HG03039 (cell line): ENCODE data around the gene SEMA3A.

Experiments
- ATAC-seq: cut with Tn5 transposase; IDR thresholded peaks from one replicate; pipeline ENCODE4 v1.9.1; 2021; ENCODE audit warnings: mild to moderate bottlenecking, moderate library complexity; ENCODE audit not compliant: unreplicated experiment

The SEMA3A gene

DNA sequence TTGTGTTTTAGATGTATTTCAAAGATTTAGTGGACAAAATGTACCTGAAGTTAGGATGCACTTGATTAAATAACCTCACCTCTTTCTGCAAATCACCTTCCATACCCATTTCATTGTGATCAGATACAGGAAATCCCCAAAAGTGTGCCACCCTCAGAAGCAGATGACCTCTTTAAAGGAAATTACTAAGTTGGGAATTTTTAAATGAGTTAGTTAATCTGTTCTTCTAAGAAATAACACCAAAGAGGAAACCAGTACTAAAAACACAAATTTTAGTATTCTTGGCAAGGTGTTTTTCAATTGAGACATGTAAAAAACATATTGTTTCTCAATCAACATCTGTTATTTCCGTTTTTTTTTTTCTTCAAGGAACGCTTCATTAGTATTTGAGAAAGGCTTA lies 4.6 kb upstream of the SEMA3A start:
- ATAC-seq, result no peak

GRCh38 chr7:84196084-84196503 lies 1.5 kb upstream of the SEMA3A start:
- ATAC-seq, result no peak

GRCh38 chr7:84195295-84196060 lies 889 bp upstream of the SEMA3A start:
- ATAC-seq, result no peak

DNA sequence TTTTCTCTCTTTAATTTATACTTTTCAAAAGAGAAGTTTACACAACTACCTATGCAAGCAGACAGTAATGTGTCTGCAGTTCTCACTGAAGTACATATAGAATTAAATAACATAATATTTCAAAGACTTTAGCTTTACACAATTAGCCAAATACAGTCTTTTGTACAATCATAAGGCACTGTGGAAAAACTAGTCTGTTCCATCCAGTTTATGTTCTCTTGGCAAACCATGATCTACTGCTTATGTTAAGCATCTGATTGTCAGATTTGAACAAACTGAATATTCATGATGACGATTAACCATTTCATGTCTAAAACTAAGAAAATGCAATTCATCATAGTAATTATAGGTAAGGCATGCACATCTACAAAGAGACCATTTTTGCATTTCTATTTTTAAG lies 842 bp downstream of the SEMA3A start:
- no peak for ATAC-seq

DNA sequence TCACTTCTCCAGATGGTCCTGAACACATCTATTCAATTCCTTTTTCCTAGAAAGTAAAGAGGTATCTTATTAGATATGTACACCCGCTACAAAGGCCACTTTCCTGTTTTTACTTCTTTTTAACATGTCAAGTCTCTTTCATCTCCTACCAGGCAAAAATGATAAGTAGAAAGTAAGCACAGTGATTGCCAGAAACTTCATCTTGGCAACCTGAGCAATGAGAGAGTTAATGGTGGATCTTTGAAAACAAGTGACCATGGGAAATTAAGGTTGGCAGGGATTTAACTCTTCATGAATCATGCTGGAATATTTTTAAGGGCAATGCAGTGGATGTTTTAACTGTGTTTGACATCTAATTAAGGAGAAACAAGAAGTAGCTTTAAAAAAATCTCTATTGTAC lies 2.7 kb downstream of the SEMA3A start:
- ATAC-seq, result no peak

DNA sequence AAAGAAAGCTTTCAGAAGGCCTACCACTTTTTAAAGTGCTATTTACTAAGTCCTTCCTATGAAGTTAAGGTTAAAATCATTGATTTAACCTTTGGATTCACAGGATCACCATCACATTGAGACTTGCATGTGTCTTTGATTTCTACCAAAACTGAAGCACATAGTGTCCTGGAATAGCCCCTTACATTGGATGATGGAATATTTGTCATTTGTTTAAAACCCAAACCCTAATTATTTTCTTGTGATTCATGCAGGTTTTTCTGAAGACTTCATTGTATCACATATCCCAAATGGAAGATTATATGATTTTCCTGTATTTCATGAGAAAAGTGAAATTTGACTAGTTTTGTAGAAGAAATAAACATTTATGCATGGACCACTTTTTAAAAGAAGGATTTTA lies 3.3 kb downstream of the SEMA3A start:
- ATAC-seq, result no peak

DNA sequence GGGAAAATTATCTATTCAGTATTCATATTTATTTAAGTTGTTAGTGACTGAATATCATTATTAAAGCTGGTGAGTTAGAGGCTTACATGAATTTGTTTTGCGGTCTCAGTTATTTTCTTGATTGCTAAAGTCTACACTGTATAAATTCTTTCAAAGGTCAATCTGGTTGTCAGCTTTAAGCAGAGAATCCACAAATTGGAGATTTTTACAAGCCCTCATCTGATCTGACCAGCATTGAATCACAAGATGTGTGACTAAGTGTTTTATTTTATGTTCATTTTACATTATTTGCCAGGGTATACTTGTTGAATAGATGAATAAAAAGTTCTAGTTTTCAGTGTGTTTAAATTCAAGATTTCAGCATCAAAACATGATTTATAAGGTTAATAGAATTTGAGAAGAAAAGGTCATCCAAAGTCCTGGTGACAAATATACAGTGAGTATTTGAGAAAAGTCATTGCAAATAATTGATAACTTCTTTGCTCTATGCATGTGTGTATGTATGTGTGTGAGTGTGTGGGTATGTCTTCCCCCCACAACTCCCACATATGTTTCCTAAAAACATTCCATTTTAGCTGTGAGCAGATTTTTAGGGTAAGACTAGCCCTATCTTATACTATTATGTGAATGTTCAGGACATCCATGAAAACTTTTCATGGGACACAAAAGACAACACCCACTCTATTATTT lies 4.4 kb downstream of the SEMA3A start:
- ATAC-seq, result no peak

- no peak for ATAC-seq
Observed at GRCh38 chr7:84188786-84189405, 5.7 kb downstream of the SEMA3A start.

DNA sequence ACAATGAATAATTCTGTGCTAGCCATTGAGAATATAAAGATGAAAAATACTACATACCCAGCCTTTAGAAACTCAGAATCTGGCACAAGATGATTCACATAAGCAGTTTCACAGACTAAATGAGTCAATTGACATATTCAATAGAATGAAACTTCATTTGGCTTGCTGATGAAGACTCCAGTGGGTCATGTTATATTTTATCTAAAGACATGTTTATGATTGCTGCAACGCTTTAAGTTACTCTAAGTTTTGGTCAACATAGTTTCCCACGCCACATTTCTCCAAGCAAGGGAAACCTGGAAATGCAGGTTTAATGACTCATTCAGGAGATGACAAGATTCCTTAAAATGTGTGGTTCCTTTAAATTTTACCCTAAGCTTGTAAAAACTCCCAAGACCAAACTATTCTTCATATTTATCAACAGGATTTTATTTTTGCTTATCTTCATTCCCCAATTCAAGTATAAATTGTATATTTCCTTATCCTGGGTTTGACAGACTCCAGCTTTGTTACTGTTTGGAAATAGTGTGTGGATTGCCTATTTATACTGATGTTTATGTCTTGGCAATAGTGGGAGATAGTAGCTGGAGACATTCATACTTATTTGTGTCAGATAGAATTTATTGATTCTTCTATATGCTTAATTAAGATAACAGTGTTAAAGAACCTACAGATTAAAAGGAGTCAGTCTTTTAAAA lies 6.6 kb downstream of the SEMA3A start:
- ATAC-seq, result no peak

GRCh38 chr7:84187087-84187805 lies 7.3 kb downstream of the SEMA3A start:
- ATAC-seq, result no peak

DNA sequence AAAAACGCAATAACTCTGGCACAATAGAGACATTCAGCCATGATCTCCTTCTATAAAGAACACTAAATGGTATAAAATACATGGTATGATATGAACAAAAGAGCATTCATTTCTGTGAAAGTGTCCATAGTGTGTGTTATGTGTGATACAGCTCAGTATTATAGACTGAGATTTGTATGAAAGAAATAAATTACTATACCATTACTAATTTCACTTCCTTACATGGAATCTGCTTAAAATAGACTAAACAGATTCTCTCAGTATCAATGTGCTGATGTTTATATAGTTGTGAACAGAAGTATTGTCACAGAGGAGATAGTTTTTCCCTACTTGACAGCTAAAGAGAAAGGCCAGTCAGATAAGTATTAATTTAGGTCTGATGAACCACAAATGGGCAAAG lies 10.8 kb downstream of the SEMA3A start:
- no peak for ATAC-seq

DNA sequence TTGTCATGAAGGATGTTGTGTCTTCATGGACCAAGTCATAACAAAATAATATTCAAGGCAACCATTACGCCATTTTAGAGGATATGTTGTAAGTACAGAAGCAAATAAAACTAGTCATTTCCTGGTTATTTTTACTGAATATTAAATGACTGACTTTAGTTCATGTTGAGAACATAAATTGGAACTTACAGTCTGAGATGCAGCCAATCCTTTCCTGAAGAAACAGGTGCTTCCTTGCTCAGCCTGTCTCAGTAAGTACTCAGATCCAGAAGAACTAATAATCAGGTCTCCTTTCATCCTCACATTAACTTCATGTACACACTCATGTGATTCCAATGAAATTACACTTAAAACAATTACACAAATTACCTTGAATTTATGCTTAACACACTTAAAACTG lies 12.3 kb downstream of the SEMA3A start:
- no peak for ATAC-seq

GRCh38 chr7:84181628-84182027 lies 13.0 kb downstream of the SEMA3A start:
- no peak for ATAC-seq

GRCh38 chr7:84177758-84178412 lies 16.7 kb downstream of the SEMA3A start:
- no peak for ATAC-seq

- ATAC-seq, result no peak
Observed at GRCh38 chr7:84176716-84177115, 17.9 kb downstream of the SEMA3A start.

DNA sequence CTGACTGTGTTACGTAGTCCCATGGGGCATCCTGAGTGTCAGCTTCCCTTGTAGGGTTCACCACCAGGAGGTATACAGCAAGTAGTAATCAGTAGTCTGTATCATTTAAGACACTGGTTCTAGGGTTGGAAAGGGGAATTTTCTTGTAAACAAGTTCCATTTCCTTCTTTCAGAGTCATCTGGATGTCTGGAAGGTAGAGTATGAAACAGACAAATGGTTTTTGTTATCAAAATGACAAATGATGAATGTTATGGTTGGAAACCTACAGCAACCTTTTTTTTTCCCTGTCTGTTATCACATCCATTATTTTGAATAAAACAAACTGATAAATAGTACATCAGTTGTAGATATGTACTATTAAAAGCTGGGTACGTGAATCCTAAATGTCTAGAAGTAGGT lies 19.1 kb downstream of the SEMA3A start:
- ATAC-seq, result no peak

DNA sequence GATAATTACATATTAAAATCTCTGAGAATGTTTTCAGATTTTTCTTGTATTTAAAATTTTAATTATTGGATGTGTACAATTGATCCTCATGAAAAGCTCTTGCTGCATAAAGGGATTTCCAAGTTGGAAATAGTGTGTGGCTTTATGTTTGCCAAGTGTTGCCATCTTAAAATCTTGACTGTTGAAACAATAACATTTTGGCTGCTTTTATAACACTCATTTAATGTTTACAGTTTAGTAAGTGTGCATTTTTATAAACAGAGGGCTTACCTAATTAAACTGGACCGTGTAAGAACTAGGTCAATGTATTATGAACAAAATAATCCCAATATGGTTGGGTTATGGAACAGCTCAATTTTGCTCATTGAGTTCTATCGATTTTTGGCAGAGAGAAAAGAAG lies 23.9 kb downstream of the SEMA3A start:
- ATAC-seq, result no peak

DNA sequence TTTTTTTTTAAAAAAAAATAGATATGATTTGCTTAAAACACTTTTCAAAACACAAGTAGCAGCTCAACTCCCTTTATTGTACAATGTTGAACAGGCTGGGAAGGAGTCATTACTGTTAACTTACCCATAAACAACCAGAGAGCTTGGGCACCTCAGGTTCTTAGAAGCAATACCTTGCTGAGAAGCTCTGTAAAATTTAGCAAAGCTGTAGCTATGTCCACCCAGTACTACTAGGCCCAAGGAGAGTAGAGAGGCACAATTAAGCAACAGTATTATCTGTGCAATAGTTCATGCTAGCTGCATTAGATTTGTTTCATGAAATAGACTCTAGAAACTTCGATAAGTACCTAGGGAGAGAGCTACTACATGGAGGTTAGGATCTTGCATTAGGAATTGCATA lies 32.0 kb downstream of the SEMA3A start:
- no peak for ATAC-seq

DNA sequence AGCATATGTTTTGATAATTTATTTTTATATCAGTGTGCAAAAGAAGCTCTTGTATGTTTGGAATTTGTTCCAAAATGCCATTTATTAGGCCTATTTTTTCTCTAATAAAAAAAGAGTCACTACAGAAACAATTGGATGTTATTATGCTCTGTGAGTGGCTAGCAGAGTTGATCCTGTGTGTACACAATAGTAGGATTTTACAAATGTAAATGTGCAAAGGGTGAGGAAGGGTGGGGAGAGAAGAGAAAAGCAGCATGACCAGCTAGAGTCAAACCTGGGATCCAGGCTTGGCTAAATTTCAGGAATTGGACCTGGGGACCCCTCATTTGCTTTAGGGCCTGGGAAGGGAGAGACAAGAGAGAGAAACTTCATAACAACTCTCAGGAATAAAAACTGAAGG lies 32.5 kb downstream of the SEMA3A start:
- no peak for ATAC-seq

DNA sequence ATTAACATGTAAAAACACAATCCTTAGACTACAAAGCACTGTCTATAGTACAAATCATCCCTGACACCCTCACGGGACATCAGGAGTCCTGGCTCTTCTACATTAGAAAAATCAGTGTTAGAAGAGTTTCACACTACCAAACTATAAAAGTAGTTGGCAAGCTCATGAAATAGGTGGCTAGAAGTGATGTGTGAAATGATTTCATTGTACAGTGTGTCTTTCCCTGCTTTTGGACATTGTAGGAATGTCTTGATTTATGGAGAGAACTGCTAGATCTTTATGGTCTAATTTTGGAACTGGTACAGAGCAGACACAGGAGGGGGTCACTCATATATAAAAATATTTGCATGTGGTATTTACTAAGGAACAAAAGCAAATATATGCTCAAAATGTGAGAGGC lies 33.2 kb downstream of the SEMA3A start:
- no peak for ATAC-seq
